Hepatocyte (in vitro differentiated cells): ENCODE results near the gene SBF2. TPM values are rescaled to one million over a fixed set of nuclear protein-coding genes. Genes with fewer than 3 reads are reported as not detected.

Source experiments
- DNase-seq: peaks from one replicate; pipeline ENCODE4 v3.0.0-alpha.2; 2016; ENCODE audit warnings: low spot score
- H2AFZ ChIP-seq: fragments of 200-600 bp; sonication (generic); 2 replicates; pipeline ENCODE4 v1.6.0; 2016; ENCODE audit warnings: antibody characterized with exemption, mild to moderate bottlenecking
- H3K27ac ChIP-seq: fragments of 200-600 bp; sonication (generic); 2 replicates; pipeline ENCODE4 v1.5.1; 2016; ENCODE audit warnings: mild to moderate bottlenecking
- H3K27me3 ChIP-seq: fragments of 200-600 bp; sonication (generic); 2 replicates; pipeline ENCODE4 v1.6.1; 2016
- H3K36me3 ChIP-seq: fragments of 200-600 bp; sonication (generic); replicated peaks from 2 replicates; pipeline ENCODE4 v1.5.1; 2016; ENCODE audit warnings: low read depth; ENCODE audit not compliant: insufficient read depth
- H3K4me1 ChIP-seq: fragments of 200-600 bp; sonication (generic); 2 replicates; pipeline ENCODE4 v1.5.1; 2016; ENCODE audit warnings: mild to moderate bottlenecking, moderate library complexity; ENCODE audit not compliant: insufficient read depth
- H3K4me2 ChIP-seq: fragments of 200-600 bp; sonication (generic); 2 replicates; pipeline ENCODE4 v1.6.0; 2016
- H3K4me3 ChIP-seq: fragments of 200-600 bp; sonication (generic); 2 replicates; pipeline ENCODE4 v1.5.1; 2016; ENCODE audit warnings: mild to moderate bottlenecking
- H3K79me2 ChIP-seq: fragments of 200-600 bp; sonication (generic); 2 replicates; pipeline ENCODE4 v1.6.0; 2017; ENCODE audit warnings: mild to moderate bottlenecking
- H3K9me2 ChIP-seq: fragments of 200-600 bp; sonication (generic); replicated peaks from 2 replicates; pipeline ENCODE4 v1.6.0; 2017; ENCODE audit warnings: mild to moderate bottlenecking; ENCODE audit not compliant: insufficient read depth
- H3K9me3 ChIP-seq: fragments of 200-600 bp; sonication (generic); 2 replicates; pipeline ENCODE4 v1.5.1; 2016; ENCODE audit warnings: low read depth, mild to moderate bottlenecking
- H4K20me1 ChIP-seq: fragments of 200-600 bp; sonication (generic); 2 replicates; pipeline ENCODE4 v1.6.0; 2016; ENCODE audit warnings: mild to moderate bottlenecking; ENCODE audit not compliant: insufficient read depth, poor library complexity, severe bottlenecking
- CTCF ChIP-seq: fragments of 200-600 bp; sonication (generic); IDR thresholded peaks from 2 replicates; pipeline ENCODE4 v1.5.1; 2016; ENCODE audit warnings: antibody characterized with exemption, mild to moderate bottlenecking; ENCODE audit not compliant: poor library complexity
- EZH2 ChIP-seq: fragments of 200-600 bp; sonication (generic); IDR thresholded peaks from 2 replicates; pipeline ENCODE4 v1.6.1; 2016; ENCODE audit warnings: antibody characterized with exemption, mild to moderate bottlenecking, borderline replicate concordance
- EZH2phosphoT487 ChIP-seq: fragments of 200-600 bp; sonication (generic); IDR thresholded peaks from one replicate; pipeline ENCODE4 v1.6.1; 2018; ENCODE audit warnings: antibody characterized with exemption, mild to moderate bottlenecking, low read depth, moderate library complexity; ENCODE audit not compliant: unreplicated experiment, severe bottlenecking
- WGBS: methylation state at CpG from one replicate; pipeline ENCODE4 v1.1.6; 2016; ENCODE audit warnings: low lambda C conversion rate; ENCODE audit errors: missing lambda C conversion rate; 5-methylcytosine and 5-hydroxymethylcytosine counted together
- polyA plus RNA-seq: library from polyadenylated mRNA; unstranded; fragments of >200 nt; fragmentation: Nextera tagmentation; extraction: Ambion mirVana; gene quantifications from 2 replicates; pipeline ENCODE4 v1.2.1, GENCODE V29; 2016
- total RNA-seq: library from RNA; depleted of rRNA; stranded (reverse); fragments of >200 nt; gene quantifications from 2 replicates; pipeline ENCODE4 v1.2.3, GENCODE V29; 2014

The SBF2 gene
- total and polyA plus RNA-seq, 2 experiments from 2014 or later: 25.7 to 83.2 TPM

- no peak overlapping the region for H3K4me3 ChIP-seq
- H4K20me1 ChIP-seq: no peaks in the 10 kb centered on the region
- peaks cover 22% of the 10 kb centered on the region for H3K79me2 ChIP-seq
- no peak for TF ChIP-seq EZH2phosphoT487
- no peak for TF ChIP-seq CTCF
- no peak for TF ChIP-seq EZH2
- 85% methylated on average over 3 of the region's 3 CpGs for WGBS
- H3K4me1 ChIP-seq: no peaks in the 10 kb centered on the region
- no peak overlapping the region for H2AFZ ChIP-seq
- no peak overlapping the region for H3K27ac ChIP-seq
- H3K9me2 ChIP-seq: no peaks in the 10 kb centered on the region
- DNase-seq: no peak
- no peaks in the 10 kb centered on the region for H3K36me3 ChIP-seq
- no peak overlapping the region for H3K4me2 ChIP-seq
- H3K27me3 ChIP-seq: no peaks in the 10 kb centered on the region
- no peaks in the 10 kb centered on the region for H3K9me3 ChIP-seq
These were observed 264.5 kb downstream of the SBF2 start for GRCh38 chr11:10029386-10030121.

- Histone ChIP-seq H3K27ac (no peak overlapping the region), H2AFZ (no peak overlapping the region), H3K27me3 (no peaks in the 10 kb centered on the region), H3K4me2 (no peak overlapping the region), H4K20me1 (no peaks in the 10 kb centered on the region), H3K79me2 (no peaks in the 10 kb centered on the region), H3K4me1 (no peaks in the 10 kb centered on the region), H3K36me3 (no peaks in the 10 kb centered on the region), H3K4me3 (no peak overlapping the region), H3K9me2 (no peaks in the 10 kb centered on the region), H3K9me3 (no peaks in the 10 kb centered on the region)
- WGBS: 94% methylated on average over 2 of the region's 2 CpGs
- TF ChIP-seq CTCF (no peak), EZH2phosphoT487 (no peak), EZH2 (no peak)
- DNase-seq: no peak
These were observed 267.5 kb downstream of the SBF2 start for GRCh38 chr11:10026514-10026913.

- H3K9me2 ChIP-seq: no peaks in the 10 kb centered on the region
- DNase-seq: no peak
- H3K4me1 ChIP-seq: no peaks in the 10 kb centered on the region
- H3K27me3 ChIP-seq: no peaks in the 10 kb centered on the region
- H3K4me2 ChIP-seq: no peak overlapping the region
- WGBS: 90% methylated on average over 3 of the region's 3 CpGs
- TF ChIP-seq EZH2 (no peak), CTCF (no peak), EZH2phosphoT487 (no peak)
- H3K36me3 ChIP-seq: no peaks in the 10 kb centered on the region
- H2AFZ ChIP-seq: no peak overlapping the region
- H3K9me3 ChIP-seq: no peaks in the 10 kb centered on the region
- H3K4me3 ChIP-seq: no peak overlapping the region
- no peaks in the 10 kb centered on the region for H4K20me1 ChIP-seq
- H3K27ac ChIP-seq: no peak overlapping the region
- no peaks in the 10 kb centered on the region for H3K79me2 ChIP-seq
These were observed 270.8 kb downstream of the SBF2 start for GRCh38 chr11:10023212-10023611.
